A673 (cell line): ENCODE measurements around the gene ULK1. TPM values are rescaled to one million over a fixed set of nuclear protein-coding genes. Genes with fewer than 3 reads are reported as not detected.

Source experiments
- BruUV-seq: library from RNA; stranded (reverse); fragments of 400-500 nt; replicated peaks from 2 replicates; lab custom pipeline; 2021; lab: Mats Ljungman, UMichigan
- CTCF ChIA-PET: fragments of 300-600 bp; sonication (Branson Sonifier 250); formaldehyde crosslinking; loops from one replicate; lab custom pipeline; 2022; ENCODE audit warnings: antibody characterized with exemption; lab: Charles Lee
- POLR2A ChIA-PET: fragments of 300-600 bp; sonication (Branson Sonifier 250); formaldehyde crosslinking; loops from one replicate; lab custom pipeline; 2022; ENCODE audit warnings: antibody characterized with exemption; ENCODE audit not compliant: low non-redundant PET; lab: Charles Lee
- DNase-seq: peaks from one replicate; pipeline ENCODE4 v3.0.0-alpha.2; 2015; ENCODE audit warnings: low spot score
- H3K27ac ChIP-seq: fragments of 200-600 bp; sonication (generic); 2 replicates; pipeline ENCODE4 v1.5.1; 2016; ENCODE audit warnings: mixed run types, low read depth, mild to moderate bottlenecking, mixed read lengths, antibody characterized with exemption, low read length; ENCODE audit not compliant: poor library complexity, severe bottlenecking
- H3K27me3 ChIP-seq: fragments of 200-600 bp; sonication (generic); replicated peaks from 2 replicates; pipeline ENCODE4 v1.6.1; 2017; ENCODE audit warnings: mixed run types, low read depth, mild to moderate bottlenecking, mixed read lengths, antibody characterized with exemption, low read length; ENCODE audit not compliant: insufficient read depth, poor library complexity
- H3K36me3 ChIP-seq: fragments of 200-600 bp; sonication (generic); 2 replicates; pipeline ENCODE4 v1.6.1; 2016; ENCODE audit warnings: mixed run types, mild to moderate bottlenecking, mixed read lengths, antibody characterized with exemption, low read length; ENCODE audit not compliant: insufficient read depth, poor library complexity, severe bottlenecking
- H3K4me1 ChIP-seq: fragments of 200-600 bp; sonication (generic); 2 replicates; pipeline ENCODE4 v1.6.1; 2017; ENCODE audit warnings: mixed run types, mild to moderate bottlenecking, mixed read lengths, antibody characterized with exemption, low read length; ENCODE audit not compliant: insufficient read depth, poor library complexity, severe bottlenecking
- H3K4me3 ChIP-seq: fragments of 200-600 bp; sonication (generic); 2 replicates; pipeline ENCODE4 v1.5.1; 2016; ENCODE audit warnings: low read depth, mixed run types, mild to moderate bottlenecking, mixed read lengths, low read length; ENCODE audit not compliant: poor library complexity, severe bottlenecking
- H3K9me3 ChIP-seq: fragments of 200-600 bp; sonication (generic); 2 replicates; pipeline ENCODE4 v1.6.1; 2016; ENCODE audit warnings: mixed run types, low read depth, mild to moderate bottlenecking, mixed read lengths, antibody characterized with exemption, low read length; ENCODE audit not compliant: poor library complexity, severe bottlenecking
- CTCF ChIP-seq: fragments of 300-800, 200-600 bp; sonication (generic); conservative IDR thresholded peaks from 2 replicates; pipeline ENCODE4 v1.5.1; 2017; ENCODE audit warnings: low read depth, mild to moderate bottlenecking, antibody characterized with exemption, low read length, moderate library complexity, mixed read lengths
- EZH2 ChIP-seq: fragments of 200-600 bp; sonication (generic); IDR thresholded peaks from 2 replicates; pipeline ENCODE4 v1.6.1; 2017; ENCODE audit warnings: borderline replicate concordance, low read depth, mild to moderate bottlenecking, mixed read lengths, antibody characterized with exemption, low read length; ENCODE audit not compliant: poor library complexity, severe bottlenecking
- intact Hi-C: fragments of 100-400 bp; cut with micrococcal nuclease; formaldehyde crosslinking; loops from one replicate; pipeline ENCODE4 v1.10.0; 2022; ENCODE audit not compliant: unreplicated experiment
- total RNA-seq: library from RNA; stranded (reverse); gene quantifications from 2 replicates; pipeline ENCODE4 v1.2.3, GENCODE V29; 2021

Gene ULK1
- total RNA-seq, 1 experiment from 2014 or later, result 57.3 TPM

DNA sequence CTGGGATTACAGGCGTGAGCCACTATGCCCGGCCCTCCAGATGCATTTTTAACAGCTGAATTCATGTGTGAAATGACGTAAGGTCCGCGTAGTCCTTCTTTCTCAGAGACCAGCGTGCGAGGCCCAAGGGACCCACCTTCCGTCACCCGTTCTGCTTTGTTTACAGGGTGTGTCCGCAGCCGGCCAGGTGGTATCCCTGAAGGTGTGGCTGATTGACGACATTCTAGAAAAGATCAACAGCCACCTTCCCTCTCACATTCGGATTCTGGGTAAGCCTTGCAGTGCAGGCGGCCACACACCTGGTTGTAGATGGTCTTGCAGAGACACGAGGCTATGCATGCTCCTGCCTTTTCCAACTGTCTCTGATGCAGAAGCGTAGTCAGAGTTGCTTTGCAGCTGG, 44.6 kb downstream of the ULK1 start:
- H3K36me3 ChIP-seq, result peaks cover 84% of the 10 kb centered on the region
- ChIA-PET CTCF (no interaction called here), POLR2A (no interaction called here)
- H3K4me1 ChIP-seq, result no peaks in the 10 kb centered on the region
- BruUV-seq, result no TSS peak
- TF ChIP-seq CTCF (no peak), EZH2 (no peak)
- H3K27ac ChIP-seq, result no peak overlapping the region
- no peak for DNase-seq
- intact Hi-C loops, result no loop called here
- no peaks in the 10 kb centered on the region for H3K27me3 ChIP-seq
- H3K9me3 ChIP-seq, result no peaks in the 10 kb centered on the region
- H3K4me3 ChIP-seq, result no peak overlapping the region

- intact Hi-C loops, result no loop called here
- TF ChIP-seq EZH2 (no peak), CTCF (no peak)
- Histone ChIP-seq H3K36me3 (peaks cover 72% of the 10 kb centered on the region), H3K4me3 (no peak overlapping the region), H3K4me1 (no peaks in the 10 kb centered on the region), H3K27ac (no peak overlapping the region), H3K9me3 (no peaks in the 10 kb centered on the region), H3K27me3 (no peaks in the 10 kb centered on the region)
- DNase-seq, result no peak
- no TSS peak for BruUV-seq
- ChIA-PET POLR2A (no interaction called here), CTCF (no interaction called here)
These were observed 45.7 kb downstream of the ULK1 start for GRCh38 chr12:131940141-131940547.

DNA sequence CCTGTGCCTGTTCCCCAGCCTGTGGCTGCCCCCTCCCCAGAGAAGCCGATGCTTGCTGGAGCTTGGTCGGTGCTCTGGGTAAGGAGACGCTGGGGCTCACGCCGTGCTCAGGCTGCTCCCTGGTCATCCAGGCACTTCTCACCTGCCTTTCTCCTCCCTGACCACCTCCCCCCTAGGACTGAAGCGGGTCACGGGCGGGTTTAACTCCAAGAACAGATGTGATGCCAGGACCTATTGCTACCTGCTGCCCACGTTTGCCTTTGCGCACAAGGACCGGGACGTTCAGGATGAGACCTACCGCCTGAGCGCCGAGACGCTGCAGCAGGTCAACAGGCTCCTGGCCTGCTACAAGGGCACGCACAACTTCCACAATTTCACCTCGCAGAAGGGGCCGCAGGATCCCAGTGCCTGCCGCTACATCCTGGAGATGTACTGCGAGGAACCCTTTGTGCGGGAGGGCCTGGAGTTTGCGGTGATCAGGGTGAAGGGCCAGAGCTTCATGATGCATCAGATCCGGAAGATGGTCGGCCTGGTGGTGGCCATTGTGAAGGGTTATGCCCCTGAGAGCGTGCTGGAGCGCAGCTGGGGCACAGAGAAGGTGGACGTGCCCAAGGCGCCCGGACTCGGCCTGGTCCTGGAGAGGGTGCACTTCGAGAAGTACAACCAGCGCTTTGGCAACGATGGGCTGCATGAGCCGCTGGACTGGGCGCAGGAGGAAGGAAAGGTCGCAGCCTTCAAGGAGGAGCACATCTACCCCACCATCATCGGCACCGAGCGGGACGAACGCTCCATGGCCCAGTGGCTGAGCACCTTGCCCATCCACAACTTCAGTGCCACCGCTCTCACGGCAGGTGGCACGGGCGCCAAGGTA, 46.9 kb downstream of the ULK1 start:
- DNase-seq, result no peak
- BruUV-seq, result no TSS peak
- ChIA-PET POLR2A (no interaction called here), CTCF (no interaction called here)
- no peaks in the 10 kb centered on the region for H3K9me3 ChIP-seq
- no peaks in the 10 kb centered on the region for H3K4me1 ChIP-seq
- no peaks in the 10 kb centered on the region for H3K27me3 ChIP-seq
- intact Hi-C loops, result no loop called here
- H3K36me3 ChIP-seq, result peaks cover 61% of the 10 kb centered on the region
- no peak overlapping the region for H3K27ac ChIP-seq
- H3K4me3 ChIP-seq, result no peak overlapping the region
- no peak for TF ChIP-seq EZH2
- TF ChIP-seq CTCF, result no peak
